Astrocyte (in vitro differentiated cells and primary cell): ENCODE measurements around the gene APOM. TPM values are rescaled to one million over a fixed set of nuclear protein-coding genes. Genes with fewer than 3 reads are reported as not detected.

Source experiments
- DNase-seq: peaks from one replicate; pipeline ENCODE4 v3.0.0-alpha.2; 2010; ENCODE audit warnings: low read depth
- FAIRE-seq: peaks from 2 replicates; lab custom pipeline; 2011; peaks lifted over from hg19 to GRCh38; lab: Jason Lieb, UNC
- H2AFZ ChIP-seq: 2 replicates; pipeline ENCODE4 v1.6.0; 2012; ENCODE audit warnings: low read depth, low read length, inconsistent platforms
- H3K27ac ChIP-seq: 2 replicates; pipeline ENCODE4 v1.5.1; 2011; ENCODE audit warnings: low read depth, low read length, inconsistent platforms
- H3K27me3 ChIP-seq: 2 replicates; pipeline ENCODE4 v1.6.0; 2011; ENCODE audit warnings: low read length, inconsistent platforms; ENCODE audit not compliant: insufficient read depth
- H3K36me3 ChIP-seq: 2 replicates; pipeline ENCODE4 v1.5.1; 2011; ENCODE audit warnings: low read length, inconsistent platforms; ENCODE audit not compliant: insufficient read depth
- H3K4me1 ChIP-seq: 2 replicates; pipeline ENCODE4 v1.5.1; 2011; ENCODE audit warnings: low read length, inconsistent platforms; ENCODE audit not compliant: insufficient read depth
- H3K4me2 ChIP-seq: 2 replicates; pipeline ENCODE4 v1.6.0; 2012; ENCODE audit warnings: low read length, inconsistent platforms
- H3K4me3 ChIP-seq: 2 replicates; pipeline ENCODE4 v1.5.1; 2011; ENCODE audit warnings: low read depth, mild to moderate bottlenecking, low read length, inconsistent platforms; ENCODE audit not compliant: insufficient read depth
- H3K79me2 ChIP-seq: 2 replicates; pipeline ENCODE4 v1.6.0; 2012; ENCODE audit warnings: mild to moderate bottlenecking, low read length, inconsistent platforms; ENCODE audit not compliant: insufficient read depth
- H3K9ac ChIP-seq: 2 replicates; pipeline ENCODE4 v1.6.0; 2012; ENCODE audit warnings: mild to moderate bottlenecking, low read length, inconsistent platforms
- H3K9me3 ChIP-seq: 2 replicates; pipeline ENCODE4 v1.5.1; 2012; ENCODE audit warnings: low read depth, mild to moderate bottlenecking, low read length, inconsistent platforms; ENCODE audit not compliant: insufficient read depth
- H4K20me1 ChIP-seq: 2 replicates; pipeline ENCODE4 v1.6.0; 2012; ENCODE audit warnings: low read length, inconsistent platforms; ENCODE audit not compliant: insufficient read depth
- H3K27ac Mint-ChIP-seq: one replicate; pipeline ENCODE4 v1.8.0; 2021; ENCODE audit warnings: mild to moderate bottlenecking, mixed read lengths; ENCODE audit not compliant: unreplicated experiment
- H3K27me3 Mint-ChIP-seq: one replicate; pipeline ENCODE4 v1.8.0; 2021; ENCODE audit warnings: low read depth, mixed read lengths; ENCODE audit not compliant: unreplicated experiment
- H3K36me3 Mint-ChIP-seq: one replicate; pipeline ENCODE4 v1.8.0; 2021; ENCODE audit warnings: low read depth, mixed read lengths; ENCODE audit not compliant: unreplicated experiment
- H3K4me1 Mint-ChIP-seq: one replicate; pipeline ENCODE4 v1.8.0; 2021; ENCODE audit warnings: low read depth, mixed read lengths; ENCODE audit not compliant: unreplicated experiment
- H3K4me3 Mint-ChIP-seq: one replicate; pipeline ENCODE4 v1.8.0; 2021; ENCODE audit warnings: mild to moderate bottlenecking, moderate library complexity, mixed read lengths; ENCODE audit not compliant: unreplicated experiment
- H3K9me3 Mint-ChIP-seq: one replicate; pipeline ENCODE4 v1.8.0; 2021; ENCODE audit warnings: mild to moderate bottlenecking, mixed read lengths; ENCODE audit not compliant: unreplicated experiment
- EZH2 ChIP-seq: IDR thresholded peaks from 2 replicates; pipeline ENCODE4 v1.6.1; 2012; ENCODE audit warnings: mild to moderate bottlenecking, low read length, inconsistent platforms; ENCODE audit not compliant: insufficient read depth
- total RNA-seq: library from RNA; stranded (reverse); gene quantifications from 2 replicates; pipeline ENCODE4 v1.2.1, GENCODE V29; 2021
- TF ChIP-seq, protein P1 (sequence below): IDR thresholded peaks from 2 replicates; pipeline ENCODE4 v1.5.1; 2011; ENCODE audit warnings: low read depth, mild to moderate bottlenecking, inconsistent platforms, low read length, moderate library complexity; ENCODE audit not compliant: insufficient read depth

Gene APOM
- total RNA-seq, 1 donor from 2014 or later = 0.89 TPM

DNA sequence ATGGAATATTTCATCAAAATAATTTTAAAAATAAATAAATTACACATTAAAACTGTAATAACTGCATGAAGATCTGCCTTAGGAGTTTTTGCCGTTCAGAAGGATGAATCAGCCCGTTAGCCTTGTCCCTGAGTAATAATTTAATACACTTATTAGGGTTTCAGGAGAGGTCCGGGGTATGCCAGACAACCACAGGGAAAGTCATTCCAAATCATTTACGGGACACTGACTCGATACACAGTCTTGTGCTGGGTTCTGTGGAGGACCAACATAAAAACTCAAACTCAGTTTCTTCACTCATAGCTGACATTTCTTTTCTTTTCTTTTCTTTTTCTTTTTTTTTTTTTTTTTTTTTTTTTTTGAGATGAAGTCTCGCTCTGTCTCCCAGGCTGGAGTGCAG is 50.2 kb downstream of the APOM start:
- no peaks in the 10 kb centered on the region for H3K9me3 Mint-ChIP-seq
- H3K4me2 ChIP-seq = no peak overlapping the region
- peaks cover 9% of the 10 kb centered on the region for H3K4me1 Mint-ChIP-seq
- peaks cover 12% of the 10 kb centered on the region for H3K27me3 Mint-ChIP-seq
- TF ChIP-seq, protein P1, sequence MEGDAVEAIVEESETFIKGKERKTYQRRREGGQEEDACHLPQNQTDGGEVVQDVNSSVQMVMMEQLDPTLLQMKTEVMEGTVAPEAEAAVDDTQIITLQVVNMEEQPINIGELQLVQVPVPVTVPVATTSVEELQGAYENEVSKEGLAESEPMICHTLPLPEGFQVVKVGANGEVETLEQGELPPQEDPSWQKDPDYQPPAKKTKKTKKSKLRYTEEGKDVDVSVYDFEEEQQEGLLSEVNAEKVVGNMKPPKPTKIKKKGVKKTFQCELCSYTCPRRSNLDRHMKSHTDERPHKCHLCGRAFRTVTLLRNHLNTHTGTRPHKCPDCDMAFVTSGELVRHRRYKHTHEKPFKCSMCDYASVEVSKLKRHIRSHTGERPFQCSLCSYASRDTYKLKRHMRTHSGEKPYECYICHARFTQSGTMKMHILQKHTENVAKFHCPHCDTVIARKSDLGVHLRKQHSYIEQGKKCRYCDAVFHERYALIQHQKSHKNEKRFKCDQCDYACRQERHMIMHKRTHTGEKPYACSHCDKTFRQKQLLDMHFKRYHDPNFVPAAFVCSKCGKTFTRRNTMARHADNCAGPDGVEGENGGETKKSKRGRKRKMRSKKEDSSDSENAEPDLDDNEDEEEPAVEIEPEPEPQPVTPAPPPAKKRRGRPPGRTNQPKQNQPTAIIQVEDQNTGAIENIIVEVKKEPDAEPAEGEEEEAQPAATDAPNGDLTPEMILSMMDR = no peak
- no peak for TF ChIP-seq EZH2
- H3K4me3 ChIP-seq = no peak overlapping the region
- H3K36me3 ChIP-seq = no peaks in the 10 kb centered on the region
- H3K27ac ChIP-seq = no peak overlapping the region
- peaks cover 2% of the 10 kb centered on the region for H3K36me3 Mint-ChIP-seq
- no peaks in the 10 kb centered on the region for H3K9me3 ChIP-seq
- peaks cover 17% of the 10 kb centered on the region for H3K4me1 ChIP-seq
- FAIRE-seq (no peak), DNase-seq (no peak)
- H3K27ac Mint-ChIP-seq = no peak overlapping the region
- peaks cover 20% of the 10 kb centered on the region for H3K79me2 ChIP-seq
- H3K9ac ChIP-seq = no peak overlapping the region
- H2AFZ ChIP-seq = no peak overlapping the region
- no peak overlapping the region for H3K4me3 Mint-ChIP-seq
- no peaks in the 10 kb centered on the region for H3K27me3 ChIP-seq
- H4K20me1 ChIP-seq = peaks cover 15% of the 10 kb centered on the region

DNA sequence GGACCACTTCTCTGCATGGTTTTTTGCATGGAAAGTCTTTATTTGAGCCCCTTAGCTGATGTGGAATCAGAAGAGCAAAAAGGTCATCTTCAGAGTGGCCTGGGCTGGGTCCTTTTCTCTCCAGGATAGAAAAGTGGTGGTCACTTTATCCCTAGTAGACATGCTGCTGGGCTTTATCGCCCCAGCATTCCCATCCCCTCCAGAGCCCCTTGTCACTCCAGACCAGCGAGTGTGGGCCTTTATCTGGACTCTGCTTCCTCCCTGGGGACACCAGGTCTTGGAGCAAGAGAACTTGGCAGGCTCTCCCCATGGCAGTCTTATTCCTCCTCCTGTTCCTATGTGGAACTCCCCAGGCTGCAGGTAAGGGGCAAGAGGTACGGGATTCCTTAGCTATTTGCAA is 50.9 kb downstream of the APOM start, which contains the start of gene LY6G6F:
TSS of gene LY6G6F (plus strand) at position 268 of the 400 bp plus-strand sequence. CDS start at position 309, 41 bp downstream.
- H3K27me3 Mint-ChIP-seq = peaks cover 13% of the 10 kb centered on the region
- H3K36me3 ChIP-seq = no peaks in the 10 kb centered on the region
- H3K27me3 ChIP-seq = no peaks in the 10 kb centered on the region
- H3K4me3 Mint-ChIP-seq = no peak within 1 kb of the TSS
- no peak within 1 kb of the TSS for H3K9ac ChIP-seq
- FAIRE-seq (no peak), DNase-seq (no peak)
- H3K4me3 ChIP-seq = no peak within 1 kb of the TSS
- H3K4me1 Mint-ChIP-seq = peaks cover 6% of the 10 kb centered on the region
- TF ChIP-seq EZH2 = no peak
- TF ChIP-seq, protein P1 = no peak
- no peak within 1 kb of the TSS for H3K4me2 ChIP-seq
- peaks cover 14% of the 10 kb centered on the region for H3K79me2 ChIP-seq
- peaks cover 8% of the 10 kb centered on the region for H4K20me1 ChIP-seq
- H3K36me3 Mint-ChIP-seq = peaks cover 4% of the 10 kb centered on the region
- no peak within 1 kb of the TSS for H3K27ac Mint-ChIP-seq
- H2AFZ ChIP-seq = no peak within 1 kb of the TSS
- H3K27ac ChIP-seq = no peak within 1 kb of the TSS
- peaks cover 12% of the 10 kb centered on the region for H3K4me1 ChIP-seq
- H3K9me3 Mint-ChIP-seq = no peaks in the 10 kb centered on the region
- H3K9me3 ChIP-seq = no peaks in the 10 kb centered on the region

DNA sequence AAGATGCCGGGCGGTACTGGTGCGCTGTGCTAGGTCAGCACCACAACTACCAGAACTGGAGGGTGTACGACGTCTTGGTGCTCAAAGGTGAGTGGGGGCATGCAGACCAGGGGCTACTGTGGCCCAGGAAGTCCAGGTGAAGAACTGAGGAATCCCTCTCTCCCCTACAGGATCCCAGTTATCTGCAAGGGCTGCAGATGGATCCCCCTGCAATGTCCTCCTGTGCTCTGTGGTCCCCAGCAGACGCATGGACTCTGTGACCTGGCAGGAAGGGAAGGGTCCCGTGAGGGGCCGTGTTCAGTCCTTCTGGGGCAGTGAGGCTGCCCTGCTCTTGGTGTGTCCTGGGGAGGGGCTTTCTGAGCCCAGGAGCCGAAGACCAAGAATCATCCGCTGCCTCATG is 52.0 kb downstream of the APOM start:
- Histone ChIP-seq H4K20me1 (no peaks in the 10 kb centered on the region), H2AFZ (no peak overlapping the region), H3K4me1 (peaks cover 6% of the 10 kb centered on the region), H3K9ac (no peak overlapping the region), H3K4me2 (no peak overlapping the region), H3K9me3 (no peaks in the 10 kb centered on the region), H3K79me2 (peaks cover 3% of the 10 kb centered on the region), H3K27me3 (peaks cover 2% of the 10 kb centered on the region), H3K36me3 (no peaks in the 10 kb centered on the region), H3K4me3 (no peak overlapping the region), H3K27ac (no peak overlapping the region)
- TF ChIP-seq, protein P1 = no peak
- TF ChIP-seq EZH2 = no peak
- FAIRE-seq = no peak
- Mint-ChIP-seq H3K36me3 (peaks cover 2% of the 10 kb centered on the region), H3K27me3 (peaks cover 18% of the 10 kb centered on the region), H3K4me3 (no peak overlapping the region), H3K4me1 (peaks cover 3% of the 10 kb centered on the region), H3K9me3 (no peaks in the 10 kb centered on the region), H3K27ac (no peak overlapping the region)
- no peak for DNase-seq
